HG03565 (cell line): ENCODE results near the gene MYO5C.
"Not testable (repeated sequence)": the region's sequence is repeated elsewhere in the genome, so short reads cannot be mapped to it uniquely, and the experiment has no call there.

Experiments used
- ATAC-seq: cut with Tn5 transposase; IDR thresholded peaks from one replicate; pipeline ENCODE4 v1.9.1; 2021; ENCODE audit warnings: mild to moderate bottlenecking, moderate library complexity; ENCODE audit not compliant: unreplicated experiment

MYO5C gene

DNA sequence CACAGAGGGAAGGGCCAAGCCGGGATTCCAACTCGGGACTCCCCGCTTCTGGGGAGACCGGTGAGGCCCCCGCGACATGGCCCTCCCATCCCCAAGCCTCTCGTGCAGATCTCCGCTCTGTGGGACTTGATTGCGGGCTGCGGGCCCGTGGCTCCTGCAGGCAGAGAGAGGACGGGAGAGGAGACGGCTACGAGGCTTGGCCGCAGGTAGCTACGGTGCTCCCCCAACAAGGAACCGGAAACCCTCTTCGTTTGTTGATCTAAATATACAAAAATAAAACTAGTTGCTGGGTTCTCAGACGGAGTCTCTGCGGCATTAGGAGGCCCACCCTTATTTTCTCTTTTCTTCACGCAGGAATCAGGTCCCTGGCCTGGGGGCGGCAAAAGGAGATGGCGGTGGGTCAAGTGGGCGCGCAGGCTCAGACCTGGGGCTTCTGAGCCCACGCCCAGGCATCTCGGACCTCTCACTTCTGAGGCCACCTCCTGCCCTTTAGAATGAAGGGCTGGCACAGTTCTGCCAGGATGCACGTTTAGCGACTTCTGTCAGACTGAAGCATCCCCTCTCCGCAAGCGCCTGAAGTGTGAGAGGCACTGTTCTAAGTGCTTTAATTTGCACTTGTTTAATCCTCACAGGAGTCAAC lies 115.3 kb downstream of the MYO5C start:
- peak; percentile 18 for ATAC-seq

DNA sequence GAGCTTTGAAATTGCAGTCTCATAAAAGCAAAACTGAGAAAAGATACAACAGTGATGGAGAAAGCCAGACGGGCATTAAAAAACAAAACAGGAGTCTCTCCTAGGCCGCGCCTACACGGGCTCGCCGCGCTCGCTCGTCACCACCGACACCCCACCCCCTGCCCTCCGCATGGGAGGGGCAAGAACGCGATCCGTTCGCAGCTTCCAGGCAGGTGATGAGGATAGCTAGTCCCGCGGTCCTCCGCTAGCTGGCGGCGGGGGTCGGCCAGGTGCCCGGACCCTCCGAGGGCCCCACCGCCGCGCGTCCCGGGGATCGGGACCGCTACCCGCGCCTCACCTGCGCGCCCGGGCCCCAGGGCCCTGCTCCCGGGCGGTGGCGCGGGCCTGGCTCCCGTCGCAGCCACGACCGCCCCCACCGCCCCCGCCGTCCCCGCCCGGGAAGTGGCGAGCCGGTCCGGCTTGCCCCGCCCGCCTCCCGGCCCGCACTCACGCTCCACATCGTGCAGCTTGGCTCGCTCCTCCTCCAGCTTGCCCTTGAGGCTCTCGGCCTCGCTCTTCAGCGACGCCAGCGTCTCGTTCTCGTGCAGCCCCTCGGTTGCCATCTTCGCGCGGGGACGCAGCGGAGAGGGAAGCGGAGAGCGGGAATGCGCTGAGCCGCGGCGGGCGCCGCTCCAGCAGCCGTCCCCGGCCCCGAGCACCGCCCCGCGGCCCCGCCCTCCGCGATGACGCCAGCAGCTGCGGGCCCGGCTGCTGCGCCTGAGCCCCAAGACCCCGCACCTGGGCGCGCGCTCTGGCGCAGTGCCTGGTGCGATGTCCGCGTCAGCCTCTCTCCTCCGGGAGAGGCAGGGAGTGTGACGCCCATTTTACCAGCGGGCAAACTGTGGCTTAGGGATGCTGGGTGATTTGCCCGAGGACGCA lies 116.1 kb downstream of the MYO5C start:
- peak; percentile 74 for ATAC-seq

DNA sequence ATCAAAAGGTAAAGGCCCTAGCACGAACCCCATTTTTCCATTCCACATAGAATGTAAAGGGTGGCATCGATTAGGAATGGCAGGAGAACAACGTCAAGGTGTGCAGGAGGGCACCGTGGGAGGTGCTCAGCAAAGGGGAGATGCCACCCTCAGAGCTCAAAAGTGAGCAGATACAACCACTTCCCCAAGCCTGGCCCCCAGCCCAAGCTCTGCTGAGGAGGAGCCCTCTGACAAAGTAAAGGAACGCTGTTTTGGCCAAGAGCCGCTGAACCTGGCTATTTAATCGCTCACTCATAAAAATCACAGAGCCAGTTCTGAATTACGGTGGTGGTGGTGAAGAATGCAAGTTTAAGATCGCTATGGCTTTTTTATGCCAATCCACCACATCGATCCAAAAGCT lies 116.8 kb downstream of the MYO5C start:
- ATAC-seq = no peak

DNA sequence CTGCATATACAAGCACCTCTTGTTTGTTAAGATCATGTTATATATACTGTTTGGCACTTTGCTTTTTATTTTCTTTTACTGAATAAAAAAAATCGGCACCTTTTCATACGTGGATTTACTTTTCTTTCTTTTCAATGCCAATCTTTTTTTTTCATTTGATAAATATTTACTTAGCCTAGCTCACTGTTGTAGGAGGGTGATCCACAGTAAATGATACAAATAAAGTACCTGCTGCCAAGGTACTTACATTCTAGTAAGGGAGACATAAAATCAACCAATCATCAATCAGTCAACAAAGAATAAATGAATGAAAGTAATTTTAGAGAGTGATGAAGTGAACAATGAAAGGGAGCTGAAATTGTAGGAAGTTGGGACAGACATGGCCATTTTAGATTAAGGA lies 122.7 kb downstream of the MYO5C start:
- no peak for ATAC-seq

DNA sequence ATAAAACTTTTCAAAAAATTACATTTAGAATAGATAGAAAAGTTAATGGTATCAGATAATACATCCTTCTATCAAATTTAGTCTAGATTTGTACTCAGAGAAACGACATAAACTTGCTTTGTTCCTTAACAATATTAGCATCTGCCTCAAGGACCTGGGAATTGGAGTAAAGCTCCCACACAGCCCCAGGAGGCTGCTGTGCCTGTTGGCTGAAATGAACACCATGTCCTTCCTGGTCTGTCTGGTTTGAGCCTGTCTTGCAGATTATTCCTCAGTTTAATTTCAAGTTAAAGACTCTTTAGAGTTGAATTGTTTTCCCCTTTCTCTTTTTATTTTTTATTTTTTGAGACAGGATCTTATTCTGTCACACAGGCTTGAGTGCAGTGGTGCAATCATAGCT lies 123.8 kb downstream of the MYO5C start:
- ATAC-seq = no peak

DNA sequence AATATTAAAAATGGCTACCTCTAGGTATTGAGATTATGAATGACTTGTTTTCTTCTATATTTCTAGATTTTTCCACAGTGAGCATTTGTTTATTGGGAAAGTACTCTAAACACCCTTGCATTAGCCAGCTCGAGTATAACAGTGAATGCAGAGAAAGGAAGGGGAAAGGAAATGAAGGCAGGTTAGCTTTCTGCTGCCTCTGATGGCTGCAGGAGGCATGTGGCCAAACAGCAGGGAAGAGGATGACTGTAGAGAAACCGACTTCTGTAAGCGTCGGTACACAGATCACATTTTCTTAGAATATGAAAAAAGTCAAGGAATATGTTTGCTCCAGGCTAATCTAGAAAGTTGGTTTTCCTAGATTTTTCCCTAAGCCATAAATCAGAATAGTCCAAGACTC lies 124.2 kb downstream of the MYO5C start:
- ATAC-seq = no peak

DNA sequence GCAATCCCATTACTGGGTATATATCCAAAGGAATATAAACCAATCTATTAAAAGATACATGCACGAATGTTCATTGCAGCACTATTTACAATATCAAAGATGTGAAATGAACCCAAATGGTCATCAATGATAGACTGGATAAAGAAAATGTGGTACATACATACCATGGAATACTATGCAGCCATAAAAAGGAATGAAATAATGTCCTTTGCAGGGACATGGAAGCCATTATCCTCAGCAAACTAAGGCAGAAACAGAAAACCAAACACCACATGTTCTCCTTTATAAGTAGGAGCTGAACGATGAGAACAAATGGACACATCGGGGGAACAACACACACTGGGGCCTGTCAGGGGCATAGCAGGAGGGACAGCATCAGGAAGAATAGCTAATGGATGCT lies 125.4 kb downstream of the MYO5C start:
- not testable (repeated sequence) for ATAC-seq

DNA sequence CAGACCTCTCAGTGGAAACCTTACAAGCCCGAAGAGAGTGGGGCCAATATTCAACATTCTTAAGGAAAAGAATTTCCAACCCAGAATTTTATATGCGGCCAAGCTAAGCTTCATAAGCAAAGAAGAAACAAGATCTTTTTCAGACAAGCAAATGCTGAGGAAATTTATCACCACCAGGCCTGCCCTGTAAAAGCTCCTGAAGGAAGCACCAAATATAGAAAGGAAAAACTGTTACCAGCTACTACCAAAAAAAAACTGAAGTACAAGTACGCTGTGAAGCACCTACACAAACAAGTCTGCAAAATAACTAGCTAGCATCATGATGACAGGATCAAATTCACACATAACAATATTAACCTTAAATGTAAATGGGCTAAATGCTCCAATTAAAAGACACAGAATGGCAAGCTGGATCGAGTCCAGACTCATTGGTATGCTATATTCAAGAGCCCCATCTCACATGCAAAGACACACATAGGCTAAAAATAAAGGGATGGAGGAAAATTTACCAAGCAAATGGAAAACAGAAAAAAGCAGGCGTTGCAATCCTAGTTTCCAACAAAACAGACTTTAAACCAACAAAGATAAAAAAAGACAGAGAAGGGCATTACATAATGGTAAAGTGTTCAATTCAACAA lies 130.0 kb downstream of the MYO5C start:
- not testable (repeated sequence) for ATAC-seq

DNA sequence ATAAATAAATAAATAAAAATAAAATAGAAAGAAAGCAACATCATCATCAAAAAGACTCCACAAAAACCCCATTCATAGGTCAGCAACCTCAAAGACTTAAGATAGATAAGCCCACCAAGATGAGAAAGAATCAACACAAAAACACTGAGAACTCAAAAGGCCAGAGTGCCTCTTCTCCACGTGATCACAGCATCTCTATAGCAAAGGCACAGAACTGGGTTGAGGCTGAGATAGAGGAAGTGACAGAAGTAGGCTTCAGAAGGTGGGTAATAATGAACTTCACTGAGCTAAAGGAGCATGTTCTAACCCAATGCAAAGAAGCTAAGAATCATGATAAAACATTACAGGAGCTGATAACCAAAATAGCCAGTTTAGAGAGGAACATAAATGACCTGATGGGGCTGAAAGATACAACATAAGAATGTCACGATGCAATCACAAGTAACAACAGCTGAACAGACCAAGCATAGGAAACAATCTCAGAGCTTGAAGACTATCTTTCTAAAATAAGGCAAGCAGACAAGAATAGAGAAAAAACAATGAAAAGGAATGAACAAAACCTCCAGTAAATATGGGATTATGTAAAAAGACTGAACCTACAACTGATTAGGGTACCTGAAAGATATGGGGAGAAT lies 130.9 kb downstream of the MYO5C start:
- ATAC-seq = no peak

DNA sequence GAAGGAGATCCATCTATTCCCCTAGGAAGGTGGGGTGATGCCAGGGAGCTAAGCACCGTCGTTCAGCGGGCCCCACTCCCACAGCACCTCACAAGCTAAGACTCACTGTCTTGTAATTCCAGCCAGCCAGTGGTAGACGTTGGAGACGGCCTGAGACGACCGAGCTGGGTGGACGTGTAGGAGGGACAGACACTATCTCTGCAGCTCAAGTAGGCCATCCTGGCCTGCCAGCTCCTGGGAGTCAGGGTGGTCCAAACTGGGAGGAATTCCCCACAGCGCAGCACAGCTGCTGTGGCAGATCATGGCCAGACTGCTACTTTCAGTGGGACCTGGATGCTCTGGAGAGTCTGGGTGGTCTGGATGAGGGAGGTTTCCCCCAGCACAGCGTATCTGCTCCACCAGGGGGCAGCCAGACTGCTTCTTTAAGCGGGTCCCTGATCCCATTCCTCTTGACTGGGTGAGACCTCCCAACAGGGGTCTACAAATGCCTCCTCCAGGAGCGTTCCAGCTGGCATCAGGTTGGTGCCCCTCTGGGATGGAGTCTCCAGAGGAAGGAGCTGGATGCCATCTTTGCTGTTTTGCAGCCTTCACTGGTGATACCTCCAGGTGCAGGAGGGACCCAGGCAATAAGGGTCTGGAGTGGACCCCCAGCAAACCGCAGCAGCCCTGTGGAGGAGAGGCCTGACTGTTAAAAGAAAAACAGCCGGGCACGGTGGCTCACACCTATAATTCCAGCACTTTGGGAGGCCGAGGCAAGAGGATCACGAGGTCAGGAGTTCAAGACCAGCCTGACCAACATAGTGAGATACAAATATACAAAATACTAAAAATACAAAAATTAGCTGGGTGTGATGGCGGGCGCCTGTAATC lies 132.0 kb downstream of the MYO5C start:
- ATAC-seq = no peak

DNA sequence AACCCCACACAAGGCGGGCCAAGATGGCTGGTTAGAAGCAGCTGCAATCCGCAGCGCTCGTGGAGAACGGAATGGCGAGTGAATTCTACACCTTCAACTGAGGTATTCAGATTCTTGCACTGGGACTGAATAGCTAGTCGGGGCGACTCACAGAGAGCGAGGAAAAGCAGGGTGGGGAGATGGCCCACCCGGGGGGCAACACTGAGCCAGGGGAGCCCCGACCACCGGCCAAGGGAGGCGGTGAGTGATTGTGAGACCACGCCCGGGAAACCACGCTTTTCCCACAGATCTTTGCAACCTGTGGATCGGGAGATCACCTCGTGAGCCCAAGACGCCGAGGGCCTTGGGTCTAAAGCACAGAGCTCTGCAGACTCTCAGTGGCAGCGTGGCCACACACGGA lies 132.7 kb downstream of the MYO5C start:
- ATAC-seq = no peak

DNA sequence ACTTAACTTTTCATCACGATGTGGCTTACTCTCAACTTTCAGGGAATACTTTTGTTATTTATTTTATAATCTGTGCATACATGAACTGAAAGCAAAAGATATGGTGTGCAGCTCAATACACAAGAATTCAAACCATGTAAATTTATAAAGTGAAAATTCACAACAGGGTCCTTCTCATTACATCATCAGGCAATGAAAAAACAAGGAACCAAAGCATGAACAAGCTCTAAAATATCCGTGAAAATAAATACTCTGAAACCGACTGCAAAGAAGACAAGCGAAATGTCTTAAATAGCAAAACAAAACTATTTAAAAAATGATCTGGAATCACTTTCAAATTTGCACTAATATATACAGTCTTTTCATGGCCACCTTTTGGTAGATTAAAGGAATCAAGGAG lies 133.3 kb downstream of the MYO5C start:
- no peak for ATAC-seq

DNA sequence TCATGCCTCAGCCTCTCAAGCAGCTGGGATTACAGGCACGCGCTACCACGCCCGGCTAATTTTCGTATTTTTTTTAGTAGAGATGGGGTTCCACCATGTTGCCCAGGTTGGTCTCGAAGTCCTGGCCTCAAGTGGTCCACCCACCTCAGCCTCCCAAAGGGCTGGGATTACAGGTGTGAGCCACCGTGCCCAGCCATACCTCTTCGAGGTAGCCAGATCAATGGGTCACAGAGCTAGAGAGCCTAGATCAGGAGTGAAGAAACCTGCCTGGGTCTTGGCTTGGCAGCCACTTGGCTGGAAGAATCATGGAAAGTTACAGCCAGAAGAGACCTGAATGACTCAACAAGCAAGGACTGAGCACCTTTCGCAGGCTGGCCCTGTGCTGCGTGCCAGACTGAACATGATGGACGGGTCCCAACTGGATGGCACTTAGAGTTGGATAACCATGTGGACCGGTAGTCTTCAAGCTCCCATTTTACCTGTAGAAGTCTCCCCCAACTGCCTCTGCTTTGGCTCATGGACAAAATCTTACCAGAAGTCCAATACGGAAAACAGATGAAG lies 134.1 kb downstream of the MYO5C start:
- ATAC-seq = no peak

DNA sequence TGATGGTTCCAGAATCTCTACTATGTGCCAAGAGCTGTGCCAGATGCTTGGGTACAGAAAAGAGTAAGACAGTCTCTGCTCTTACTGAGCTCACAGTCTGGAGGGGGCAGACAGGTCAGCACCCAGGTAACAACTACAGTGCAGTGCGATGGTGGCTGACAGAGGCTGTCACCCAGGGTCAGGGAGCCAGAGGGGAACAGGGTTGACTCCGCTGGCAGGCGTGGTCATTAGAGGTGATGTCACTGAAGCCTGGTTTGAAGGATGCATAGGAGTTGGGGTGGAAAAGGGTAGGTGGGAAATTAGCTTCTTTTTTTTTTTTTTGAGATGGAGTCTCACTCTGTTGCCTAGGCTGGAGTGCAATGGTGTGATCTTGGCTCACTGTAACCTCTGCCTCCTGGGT lies 136.0 kb downstream of the MYO5C start:
- ATAC-seq = no peak

DNA sequence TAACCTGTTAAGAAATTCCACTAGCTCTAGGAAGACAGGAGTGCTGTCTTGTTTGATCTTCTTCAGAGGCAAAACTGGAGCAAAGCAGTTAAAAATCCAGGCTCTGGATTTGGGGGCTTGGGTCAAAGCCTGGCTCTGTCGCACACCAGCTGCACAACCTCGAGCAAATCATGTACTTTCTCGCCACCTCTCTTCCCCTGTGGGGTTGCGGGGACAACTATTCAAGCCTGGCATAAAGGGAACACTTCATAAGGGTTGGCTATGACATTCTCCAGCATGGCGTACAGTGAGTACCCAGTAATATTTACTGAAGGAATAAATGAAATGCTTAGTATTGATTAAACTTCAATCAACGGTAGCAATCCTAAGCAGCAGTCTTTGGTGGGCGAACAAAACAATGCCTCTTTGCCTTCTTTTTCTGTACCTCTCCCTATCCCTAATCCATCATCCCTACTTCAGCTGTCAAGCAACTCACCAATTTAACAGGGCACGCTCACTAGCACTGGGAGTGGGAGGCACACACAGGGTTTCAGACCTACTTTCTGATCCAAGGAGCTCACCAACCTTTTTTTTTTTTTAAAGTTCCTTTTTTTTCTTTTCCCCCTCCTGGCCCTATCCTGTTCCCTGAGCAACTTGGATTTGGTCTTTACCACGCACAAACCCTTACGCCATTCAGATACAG lies 137.4 kb downstream of the MYO5C start:
- ATAC-seq = no peak

DNA sequence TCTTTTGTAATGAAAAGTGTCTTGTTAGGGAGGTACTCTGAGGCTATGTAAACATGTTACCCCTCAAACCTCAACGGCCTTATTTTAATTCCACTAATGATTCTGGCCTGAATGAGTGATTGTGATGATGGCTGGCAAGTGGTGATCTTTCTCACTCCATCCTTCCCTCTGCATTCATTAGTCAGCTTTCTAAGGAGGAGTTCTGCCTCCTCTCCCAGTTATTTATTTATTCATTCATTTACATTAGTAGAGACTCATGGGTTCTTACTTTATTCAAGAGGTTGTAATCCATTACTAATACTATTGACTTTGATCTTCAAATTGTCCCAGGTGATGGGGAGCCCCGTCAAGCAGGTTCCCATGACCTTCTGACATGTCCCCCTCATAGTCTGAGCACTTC lies 139.7 kb downstream of the MYO5C start:
- no peak for ATAC-seq

DNA sequence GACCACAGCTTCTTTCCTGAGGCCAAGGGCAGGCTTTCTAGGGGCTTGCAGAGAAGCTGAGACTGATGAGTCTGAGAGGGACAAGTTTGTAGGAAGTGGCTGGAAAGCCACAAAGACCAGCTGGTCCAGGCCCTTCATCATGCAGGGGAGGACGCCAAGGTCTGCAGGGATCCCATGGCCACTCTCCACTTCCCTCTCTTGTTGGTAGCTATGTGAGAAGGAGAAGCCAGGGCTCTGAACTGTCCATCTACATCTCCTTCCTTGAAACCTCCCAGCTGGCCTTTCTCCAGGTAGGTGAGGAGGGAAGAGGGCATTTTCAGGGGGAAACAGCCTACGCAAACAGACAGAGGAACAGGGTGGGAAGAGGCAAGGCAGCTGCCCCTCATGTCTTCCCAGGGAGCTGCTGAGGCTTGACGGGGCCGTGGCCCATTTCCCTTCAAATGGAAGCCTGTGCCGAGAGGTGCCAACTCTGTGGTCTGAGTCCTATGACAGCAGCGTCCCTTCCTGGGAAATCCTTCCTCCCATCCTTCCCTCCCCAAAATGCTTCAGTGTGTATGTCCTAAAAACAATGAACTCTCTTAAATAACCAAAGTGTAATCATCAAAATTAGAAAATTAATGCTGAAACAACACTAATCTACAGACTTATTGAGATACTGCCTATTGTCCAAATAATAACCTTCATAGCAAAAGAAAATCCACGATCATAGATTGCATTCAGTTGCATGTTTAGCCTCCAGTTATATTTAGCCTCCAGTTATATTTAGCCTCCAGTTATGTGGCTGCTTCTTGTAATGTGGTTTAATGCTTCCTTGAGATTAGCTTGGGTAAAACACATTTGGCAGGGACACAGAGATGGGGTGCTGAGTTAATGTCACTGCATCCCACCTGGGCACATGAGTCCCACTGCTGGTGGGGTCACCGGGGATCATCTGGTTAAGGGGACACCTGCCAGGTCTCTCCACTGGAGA lies 140.4 kb downstream of the MYO5C start:
- ATAC-seq = no peak
